Pancreas (tissue), 10 donors: Measurements from ENCODE around the gene TBX4. TPM values are rescaled to one million over a fixed set of nuclear protein-coding genes. Genes with fewer than 3 reads are reported as not detected.
A peak's percentile ranks its signal among the peaks of the same experiment; 100 is the strongest.

Source experiments
- ATAC-seq, 4 donors: fragments of 200-7000 bp; cut with Tn5 transposase; one replicate each; pipeline versions ENCODE4 v1.8.0 to v1.9.1; 2020; ENCODE audit warnings: mild to moderate bottlenecking in 4 of 4, moderate library complexity in 4 of 4
- DNase-seq, 6 donors: peaks; one replicate each; pipeline ENCODE4 v3.0.0-alpha.2; 2020
- FAIRE-seq: peaks from 2 replicates; lab custom pipeline; 2012; peaks lifted over from hg19 to GRCh38; lab: Jason Lieb, UNC
- H3K27ac ChIP-seq, 4 donors: fragments of 200-600 bp; sonication (generic); 1 replicate in 3 of 4; 2 replicates in 1 of 4; pipeline versions ENCODE4 v1.5.0 to v1.8.0; 2020
- H3K27me3 ChIP-seq, 4 donors: fragments of 200-600 bp; one replicate each; pipeline ENCODE4 v1.8.0; 2021
- H3K36me3 ChIP-seq, 3 donors: fragments of 200-600 bp; sonication (generic) in 1 of 3; one replicate each; pipeline versions ENCODE4 v1.5.0 to v1.8.0; 2020 to 2021
- H3K4me1 ChIP-seq, 3 donors: fragments of 200-600 bp; one replicate each; pipeline ENCODE4 v1.8.0; 2021
- H3K4me3 ChIP-seq, 4 donors: fragments of 200-600 bp; sonication (generic) in 2 of 4; one replicate each; pipeline versions ENCODE4 v1.5.0 to v1.8.0; 2020 to 2021
- H3K9me3 ChIP-seq, 4 donors: fragments of 200-600 bp; one replicate each; pipeline ENCODE4 v1.8.0; 2021
- WGBS, 2 donors: extraction: QIAGEN DNeasy Blood & Tissue Kit; methylation state at CpG; one replicate each; pipeline ENCODE4 v1.1.7; 2013; 5-methylcytosine and 5-hydroxymethylcytosine counted together
- intact Hi-C, 3 donors: fragments of 100-400 bp; cut with DNase I; formaldehyde crosslinking; loops; one replicate each; pipeline versions ENCODE4 v1.11.1 to v1.14.2; 2022
- polyA plus RNA-seq, 2 donors: library from polyadenylated mRNA; stranded (reverse); fragments of 200-250 nt; gene quantifications; one replicate each; pipeline ENCODE4 v1.2.3, GENCODE V29; 2013
- total RNA-seq, 6 donors: library from RNA; stranded (reverse); fragmentation: NEBNext Ultra II Directional in 4 of 6; extraction: Animal tissue kit (Norgen Biotek cat#: 25700) in 4 of 6; gene quantifications; one replicate each; pipeline versions ENCODE4 v1.2.1 to v1.2.4, GENCODE V29; 2021 to 2023
- TF ChIP-seq, protein P1 (sequence below), 4 donors: fragments of 200-600 bp; sonication (generic) in 3 of 4; IDR thresholded peaks; one replicate each; pipeline versions ENCODE4 v1.5.0 to v1.8.0; 2021; ENCODE audit warnings: antibody characterized with exemption in 4 of 4
- donor health status: healthy with polysubstance abuse.
- donor health status: DM: no; HTN: no; CAD: no; lungs with moderate emphysema.
- donor health status: DM: no; HTN: no; CAD: no.
- donor health status: control.
- donor health status: control.
- donor health status: Bipolar disorder and iron deficiency.
- donor health status: DM: yes; HTN: yes; CAD: no.
- donor health status: DM: no; HTN: no; CAD: no.
- donor health status: DM: no; HTN: no; CAD: no.
- donor health status: DM: yes; HTN: yes; CAD: no.

The TBX4 gene
- total and polyA plus RNA-seq, 8 donors = not detected

DNA sequence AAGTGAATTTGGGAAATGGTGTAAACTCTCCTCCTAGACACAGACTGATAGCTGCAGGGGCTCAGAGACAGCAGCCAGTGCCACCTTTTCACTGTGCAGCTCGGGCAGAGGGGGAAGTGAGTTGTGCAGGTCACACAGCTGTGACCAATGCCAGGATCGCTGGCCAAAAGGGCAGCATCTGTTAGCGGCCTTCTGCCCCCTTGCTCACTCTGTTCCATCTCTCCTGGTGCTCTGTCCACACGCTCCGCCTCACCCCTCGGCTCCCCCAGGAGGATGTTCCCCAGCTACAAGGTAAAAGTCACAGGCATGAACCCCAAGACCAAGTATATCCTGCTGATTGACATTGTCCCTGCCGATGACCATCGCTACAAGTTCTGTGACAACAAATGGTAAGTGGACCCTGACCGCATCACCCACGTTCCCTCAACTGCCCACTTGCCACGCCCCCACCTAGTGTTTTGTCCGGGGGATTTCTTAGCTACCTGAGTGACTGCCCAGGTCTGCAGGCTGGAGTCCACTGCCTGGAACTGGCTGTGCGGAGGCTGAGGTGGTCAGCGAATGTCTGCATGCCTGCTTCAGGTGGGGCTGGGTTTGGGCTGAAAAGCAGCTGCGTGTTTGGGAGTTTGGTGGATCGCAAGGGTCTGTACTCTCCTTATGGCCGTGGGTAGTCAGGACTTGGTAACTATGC, 13.5 kb downstream of the TBX4 start:
- H3K4me1 ChIP-seq = peaks cover 0 to 12% (median 4%) of the 10 kb centered on the region in 3 donors
- TF ChIP-seq, protein P1, sequence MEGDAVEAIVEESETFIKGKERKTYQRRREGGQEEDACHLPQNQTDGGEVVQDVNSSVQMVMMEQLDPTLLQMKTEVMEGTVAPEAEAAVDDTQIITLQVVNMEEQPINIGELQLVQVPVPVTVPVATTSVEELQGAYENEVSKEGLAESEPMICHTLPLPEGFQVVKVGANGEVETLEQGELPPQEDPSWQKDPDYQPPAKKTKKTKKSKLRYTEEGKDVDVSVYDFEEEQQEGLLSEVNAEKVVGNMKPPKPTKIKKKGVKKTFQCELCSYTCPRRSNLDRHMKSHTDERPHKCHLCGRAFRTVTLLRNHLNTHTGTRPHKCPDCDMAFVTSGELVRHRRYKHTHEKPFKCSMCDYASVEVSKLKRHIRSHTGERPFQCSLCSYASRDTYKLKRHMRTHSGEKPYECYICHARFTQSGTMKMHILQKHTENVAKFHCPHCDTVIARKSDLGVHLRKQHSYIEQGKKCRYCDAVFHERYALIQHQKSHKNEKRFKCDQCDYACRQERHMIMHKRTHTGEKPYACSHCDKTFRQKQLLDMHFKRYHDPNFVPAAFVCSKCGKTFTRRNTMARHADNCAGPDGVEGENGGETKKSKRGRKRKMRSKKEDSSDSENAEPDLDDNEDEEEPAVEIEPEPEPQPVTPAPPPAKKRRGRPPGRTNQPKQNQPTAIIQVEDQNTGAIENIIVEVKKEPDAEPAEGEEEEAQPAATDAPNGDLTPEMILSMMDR (IDR thresholded peaks at IDR 0.05) = no peak
- ATAC-seq = no peak
- H3K27me3 ChIP-seq = no peaks in the 10 kb centered on the region
- intact Hi-C loops = no loop called here
- WGBS, 2 donors = 80 to 81% methylated on average over 17 of the region's 17 CpGs
- no peak for FAIRE-seq
- H3K9me3 ChIP-seq = no peaks in the 10 kb centered on the region
- H3K36me3 ChIP-seq = no peaks in the 10 kb centered on the region
- peak in 1 of 6 donors; percentile 29 for DNase-seq
- H3K27ac ChIP-seq = no peak overlapping the region
- no peak overlapping the region for H3K4me3 ChIP-seq

DNA sequence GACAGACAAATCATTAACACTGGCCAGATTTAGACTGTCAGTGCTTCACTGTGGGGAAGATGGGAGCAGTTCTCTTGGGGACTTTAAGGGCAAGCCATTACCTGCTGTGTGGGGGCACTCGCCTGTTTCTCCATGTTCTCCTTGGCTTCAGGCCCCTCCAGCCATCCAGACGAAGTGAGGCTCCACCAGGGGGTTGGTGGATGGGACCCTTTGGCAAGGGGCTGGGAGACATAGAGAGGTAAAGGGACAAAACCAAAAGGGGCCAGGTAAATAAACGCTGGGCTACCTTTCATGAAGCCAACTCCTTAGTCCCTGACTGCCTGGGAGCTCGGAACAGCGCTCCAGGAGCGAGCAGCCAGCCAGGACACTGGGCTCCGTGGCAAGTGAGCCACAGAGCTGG, 14.0 kb downstream of the TBX4 start:
- 86% methylated on average over 7 of the region's 7 CpGs for WGBS, 2 donors
- Histone ChIP-seq H3K4me1 (peaks cover 0 to 12% (median 4%) of the 10 kb centered on the region in 3 donors), H3K36me3 (no peaks in the 10 kb centered on the region), H3K27ac (no peak overlapping the region), H3K4me3 (no peak overlapping the region), H3K27me3 (no peaks in the 10 kb centered on the region), H3K9me3 (no peaks in the 10 kb centered on the region)
- ATAC-seq (no peak), FAIRE-seq (no peak), DNase-seq (peak in 1 of 6 donors; percentile 18)
- intact Hi-C loops = no loop called here
- TF ChIP-seq, protein P1 (IDR thresholded peaks at IDR 0.05) = no peak

DNA sequence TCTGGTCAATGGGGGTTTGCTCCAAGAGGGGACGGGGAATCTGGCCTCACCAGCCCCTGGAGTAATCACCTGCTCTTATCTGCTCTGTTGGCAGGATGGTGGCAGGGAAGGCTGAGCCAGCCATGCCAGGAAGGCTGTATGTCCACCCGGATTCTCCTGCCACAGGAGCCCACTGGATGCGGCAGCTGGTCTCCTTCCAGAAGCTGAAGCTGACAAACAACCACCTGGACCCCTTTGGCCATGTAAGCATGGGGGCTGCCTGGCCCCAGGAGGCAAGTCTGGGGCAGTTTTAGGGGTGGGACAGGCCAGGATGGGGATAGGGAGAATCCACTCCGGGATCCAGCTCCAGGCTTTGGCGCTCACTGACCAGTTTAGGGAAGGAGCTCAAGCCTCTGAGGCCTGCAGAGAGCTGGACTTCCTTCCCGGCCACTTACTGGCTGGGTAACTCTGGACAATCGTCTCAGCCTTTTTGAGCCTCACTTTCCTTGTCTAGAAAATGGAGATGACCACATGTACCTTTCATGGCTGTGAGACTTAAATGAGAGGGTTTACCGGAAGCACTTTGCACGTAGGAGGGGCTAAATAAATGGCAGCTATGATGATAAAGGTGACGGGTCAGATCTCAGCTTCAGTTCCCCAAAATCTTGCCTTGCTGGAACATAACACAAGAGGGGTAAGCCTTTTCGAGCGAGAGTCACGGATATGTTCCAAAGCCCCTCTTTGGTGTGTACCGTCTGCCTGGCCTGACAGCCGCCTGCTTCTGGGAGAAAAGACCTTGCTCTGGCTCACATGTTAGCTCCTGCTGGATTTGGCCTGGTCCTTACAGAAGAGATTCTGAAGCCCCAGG, 15.4 kb downstream of the TBX4 start:
- FAIRE-seq = no peak
- peak; percentile 77 to 87 (median 80) for ATAC-seq

DNA sequence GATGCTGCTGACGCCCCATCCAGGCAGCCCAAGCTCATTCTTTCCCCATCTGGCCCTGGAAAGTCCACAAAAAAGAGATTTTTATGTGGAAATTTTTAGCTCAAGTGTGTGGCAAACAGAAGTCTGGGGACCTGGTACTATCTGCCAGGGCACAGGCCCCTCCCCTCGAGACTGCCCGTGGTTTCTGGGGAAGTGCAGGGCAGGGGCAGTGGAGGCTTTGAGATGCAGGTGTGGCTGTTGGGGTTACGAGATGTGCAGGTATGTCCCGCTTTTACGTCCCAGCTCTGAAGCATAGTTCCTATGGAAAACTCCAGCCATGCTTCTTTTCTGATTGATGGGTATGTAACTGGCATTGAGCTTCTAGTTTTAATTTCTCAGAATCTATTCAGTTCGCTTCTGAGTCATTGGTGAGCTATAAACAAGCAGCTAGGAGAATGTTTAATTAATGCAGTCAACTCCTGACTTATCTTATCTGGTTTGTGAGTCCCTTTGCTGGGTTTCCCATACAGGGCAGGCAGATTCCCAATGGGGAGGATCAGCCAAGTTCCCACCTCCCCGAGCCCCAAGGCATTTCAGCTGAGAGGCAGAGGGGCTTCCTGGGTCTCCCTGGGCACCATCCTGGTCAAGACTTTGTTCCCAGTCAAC, 16.2 kb downstream of the TBX4 start:
- intact Hi-C loops = no loop called here
- H3K36me3 ChIP-seq = no peaks in the 10 kb centered on the region
- no peak for FAIRE-seq
- peak in 1 of 6 donors; percentile 15 for DNase-seq
- H3K4me1 ChIP-seq = peaks cover 0 to 9% (median 4%) of the 10 kb centered on the region in 3 donors
- WGBS, 2 donors = 55 to 57% methylated on average over 8 of the region's 8 CpGs
- no peaks in the 10 kb centered on the region for H3K9me3 ChIP-seq
- ATAC-seq = peak; percentile 38 to 66 (median 60)
- TF ChIP-seq, protein P1 (IDR thresholded peaks at IDR 0.05) = no peak
- no peaks in the 10 kb centered on the region for H3K27me3 ChIP-seq
- H3K4me3 ChIP-seq = no peak overlapping the region
- H3K27ac ChIP-seq = no peak overlapping the region

More for the DNA sequence above, 15.4 kb downstream of the TBX4 start:
- TF ChIP-seq, protein P1 (IDR thresholded peaks at IDR 0.05) = no peak
- no peaks in the 10 kb centered on the region for H3K9me3 ChIP-seq
- no peak overlapping the region for H3K4me3 ChIP-seq
- no peak overlapping the region for H3K27ac ChIP-seq
- H3K36me3 ChIP-seq = no peaks in the 10 kb centered on the region
- peaks cover 0 to 9% (median 4%) of the 10 kb centered on the region in 3 donors for H3K4me1 ChIP-seq
- DNase-seq = no peak
- no peaks in the 10 kb centered on the region for H3K27me3 ChIP-seq
- 61 to 67% methylated on average over 15 of the region's 15 CpGs for WGBS, 2 donors
- intact Hi-C loops = no loop called here
